ENCODE data around the gene MBTPS1.

- no peak for TF ChIP-seq POLR2A (IDR thresholded peaks at IDR 0.05)
- TF ChIP-seq CTCF (IDR thresholded peaks at IDR 0.05) = no peak
These were observed 45.1 kb upstream of the MBTPS1 start for GRCh38 chr16:84161801-84162200.

Data from esophagus squamous epithelium (tissue), 4 donors.